SK-N-SH (cell line): ENCODE results near the gene KIF19. TPM values are rescaled to one million over a fixed set of nuclear protein-coding genes. Genes with fewer than 3 reads are reported as not detected.

Experiments
- CTCF ChIA-PET: fragments of 300-600, 350-600 bp; formaldehyde crosslinking; extraction: SDS; loops from one replicate; lab custom pipeline; 2021; lab: Yijun Ruan, JAX
- POLR2A ChIA-PET: fragments of 350-600 bp; sonication (Branson Sonifier 250); formaldehyde crosslinking; extraction: SDS; loops from one replicate; lab custom pipeline; 2020; ENCODE audit warnings: antibody characterized with exemption, inconsistent platforms; lab: Yijun Ruan, JAX
- DNase-seq: peaks from one replicate; pipeline ENCODE4 v3.0.0; 2012
- H2AFZ ChIP-seq: fragments of 200-600 bp; sonication (generic); 2 replicates; pipeline ENCODE4 v1.8.1; 2016; ENCODE audit warnings: antibody characterized with exemption, mild to moderate bottlenecking, low read depth
- H3F3A ChIP-seq: fragments of 200-600 bp; sonication (generic); replicated peaks from 2 replicates; pipeline ENCODE3; 2016; ENCODE audit warnings: antibody characterized with exemption, mild to moderate bottlenecking; ENCODE audit not compliant: insufficient read depth
- H3K27ac ChIP-seq, 2 experiments: fragments of 200-500 bp in 1 of 2; fragments of 200-600 bp in 1 of 2; sonication (Bioruptor generic) in 1 of 2; sonication (generic), shearing (Covaris generic) in 1 of 2; 2 replicates each; pipeline versions ENCODE4 v1.5.1 to v1.6.1; 2014 to 2016; ENCODE audit warnings: low read depth in 2 of 2, inconsistent platforms in 1 of 2, low read length in 1 of 2, mild to moderate bottlenecking in 1 of 2, mixed read lengths in 1 of 2
- H3K27me3 ChIP-seq: fragments of 200-600 bp; sonication (generic), shearing (Covaris generic); 2 replicates; pipeline ENCODE4 v1.6.1; 2016; ENCODE audit warnings: mixed run types; ENCODE audit not compliant: insufficient read depth
- H3K36me3 ChIP-seq, 2 experiments: fragments of 200-500 bp in 1 of 2; fragments of 200-600 bp in 1 of 2; sonication (Bioruptor generic) in 1 of 2; sonication (generic) in 1 of 2; replicated peaks in 1 of 2; 2 replicates each; pipeline versions ENCODE3 to v1.5.1; 2014 to 2016; ENCODE audit warnings: low read length in 1 of 2, mild to moderate bottlenecking in 1 of 2; ENCODE audit not compliant: insufficient read depth in 2 of 2, control insufficient read depth in 1 of 2
- H3K4me1 ChIP-seq, 2 experiments: fragments of 200-500 bp in 1 of 2; fragments of 200-600 bp in 1 of 2; sonication (Bioruptor generic) in 1 of 2; sonication (generic), shearing (Covaris generic) in 1 of 2; 2 replicates each; pipeline versions ENCODE4 v1.5.1 to v1.6.1; 2014 to 2016; ENCODE audit warnings: low read depth in 1 of 2, low read length in 1 of 2, mixed run types in 1 of 2; ENCODE audit not compliant: insufficient read depth in 2 of 2, control insufficient read depth in 1 of 2
- H3K4me2 ChIP-seq: fragments of 200-600 bp; sonication (generic), shearing (Covaris generic); 2 replicates; pipeline ENCODE4 v1.6.1; 2017; ENCODE audit warnings: mixed run types
- H3K4me3 ChIP-seq, 2 experiments: fragments of 200-500 bp in 1 of 2; fragments of 200-600 bp in 1 of 2; sonication (Bioruptor generic) in 1 of 2; sonication (generic), shearing (Covaris generic) in 1 of 2; 2 replicates each; pipeline versions ENCODE4 v1.5.1 to v1.8.1; 2014 to 2016; ENCODE audit warnings: low read depth in 2 of 2, inconsistent platforms in 1 of 2, low read length in 1 of 2, mild to moderate bottlenecking in 1 of 2, mixed read lengths in 1 of 2, moderate library complexity in 1 of 2
- H3K79me2 ChIP-seq: fragments of 200-600 bp; sonication (generic); 2 replicates; pipeline ENCODE4 v1.8.1; 2017; ENCODE audit warnings: mild to moderate bottlenecking; ENCODE audit not compliant: insufficient read depth
- H3K9ac ChIP-seq: fragments of 200-600 bp; sonication (generic); 2 replicates; pipeline ENCODE4 v1.6.1; 2017; ENCODE audit warnings: mixed run types
- H3K9me2 ChIP-seq: fragments of 200-600 bp; sonication (generic); 2 replicates; pipeline ENCODE4 v1.6.1; 2017; ENCODE audit warnings: mixed run types
- H3K9me3 ChIP-seq: fragments of 200-600 bp; sonication (generic); 2 replicates; pipeline ENCODE4 v1.6.1; 2017; ENCODE audit warnings: mixed run types, mild to moderate bottlenecking, moderate library complexity
- H4K20me1 ChIP-seq: fragments of 200-600 bp; sonication (generic); 2 replicates; pipeline ENCODE4 v1.6.1; 2017; ENCODE audit warnings: mild to moderate bottlenecking, mixed run types; ENCODE audit not compliant: insufficient read depth
- CHD2 ChIP-seq: fragments of 150-350 bp; IDR thresholded peaks from 2 replicates; pipeline ENCODE4 v1.6.1; 2018; ENCODE audit warnings: low read length; ENCODE audit not compliant: partially characterized antibody
- CTCF ChIP-seq: fragments of 200-600 bp; sonication (generic); IDR thresholded peaks from 2 replicates; pipeline ENCODE4 v1.6.1; 2017; ENCODE audit warnings: antibody characterized with exemption, mild to moderate bottlenecking, moderate library complexity
- ELF1 ChIP-seq: IDR thresholded peaks from 2 replicates; pipeline ENCODE4 v1.4.0; 2012
- FOXM1 ChIP-seq: IDR thresholded peaks from 2 replicates; pipeline ENCODE4 v1.4.0; 2012; ENCODE audit warnings: low read depth, mild to moderate bottlenecking
- GABPA ChIP-seq: IDR thresholded peaks from 2 replicates; pipeline ENCODE4 v1.4.0; 2012; ENCODE audit warnings: low read depth, mild to moderate bottlenecking
- GATA2 ChIP-seq: sonication (generic); formaldehyde crosslinking; IDR thresholded peaks from 2 replicates; pipeline ENCODE4 v1.5.0; 2020; ENCODE audit warnings: mild to moderate bottlenecking, missing genetic modification reagents
- IRF3 ChIP-seq: fragments of 150-350 bp; IDR thresholded peaks from 2 replicates; pipeline ENCODE4 v1.6.1; 2016; ENCODE audit warnings: mild to moderate bottlenecking, low read depth, low read length
- JUND ChIP-seq: IDR thresholded peaks from 2 replicates; pipeline ENCODE4 v1.4.0; 2012
- MAX ChIP-seq: IDR thresholded peaks from 2 replicates; pipeline ENCODE4 v1.4.0; 2012; ENCODE audit warnings: low read depth
- MXI1 ChIP-seq: IDR thresholded peaks from 2 replicates; pipeline ENCODE4 v1.6.1; 2012; ENCODE audit warnings: mild to moderate bottlenecking, low read depth, low read length, improper control_type of control experiment
- NFIC ChIP-seq: IDR thresholded peaks from 2 replicates; pipeline ENCODE4 v1.4.0; 2012; ENCODE audit warnings: borderline replicate concordance
- POLR2AphosphoS5 ChIP-seq: IDR thresholded peaks from 2 replicates; pipeline ENCODE4 v1.6.1; 2012; ENCODE audit warnings: low read depth, low read length
- RAD21 ChIP-seq: IDR thresholded peaks from 2 replicates; pipeline ENCODE4 v1.6.1; 2012; ENCODE audit warnings: mild to moderate bottlenecking, low read length
- REST ChIP-seq: IDR thresholded peaks from 2 replicates; pipeline ENCODE4 v1.6.1; 2012; ENCODE audit warnings: mild to moderate bottlenecking, low read depth, low read length, moderate library complexity
- RFX5 ChIP-seq: IDR thresholded peaks from 2 replicates; pipeline ENCODE4 v1.6.1; 2012; ENCODE audit warnings: mild to moderate bottlenecking, improper control_type of control experiment, low read length
- TCF12 ChIP-seq: IDR thresholded peaks from 2 replicates; pipeline ENCODE4 v1.4.0; 2012
- TEAD4 ChIP-seq: IDR thresholded peaks from 2 replicates; pipeline ENCODE4 v1.4.0; 2012; ENCODE audit warnings: mild to moderate bottlenecking, borderline replicate concordance; ENCODE audit not compliant: insufficient read depth
- USF1 ChIP-seq: IDR thresholded peaks from 2 replicates; pipeline ENCODE4 v1.4.0; 2012; ENCODE audit warnings: low read depth, borderline replicate concordance
- YY1 ChIP-seq: IDR thresholded peaks from 2 replicates; pipeline ENCODE4 v1.4.0; 2012; ENCODE audit warnings: low read depth, mild to moderate bottlenecking
- WGBS: methylation state at CpG from one replicate; pipeline ENCODE4 v1.1.6; 2017; ENCODE audit warnings: low lambda C conversion rate; 5-methylcytosine and 5-hydroxymethylcytosine counted together
- polyA plus RNA-seq, 3 experiments: library from polyadenylated mRNA; depleted of rRNA; stranded (reverse); fragments of >200 nt; gene quantifications; 2 replicates each; pipeline ENCODE4 v1.2.3, GENCODE V29; 2012

Gene KIF19
- polyA plus RNA-seq, 1 of the 3 experiments (the other 2 are of a cell fraction): not detected

GRCh38 chr17:74356646-74357465, 30.8 kb downstream of the KIF19 start:
- POLR2A ChIA-PET: no interaction called here
- CTCF ChIA-PET: interaction anchor here (1.0 to 4.7 kb wide), 6 partner anchors 11 to 101 kb away, joined by 3 to 44 read pairs (median 6); partner anchors contain the start of gene GPR142
- H3K79me2 ChIP-seq: no peaks in the 10 kb centered on the region

GRCh38 chr17:74357466-74357809, 31.4 kb downstream of the KIF19 start:
- ChIA-PET POLR2A (no interaction called here), CTCF (interaction anchor here (3.1 to 4.7 kb wide), 2 partner anchors 10 to 100 kb away, joined by 14 to 44 read pairs; partner anchors contain the start of gene GPR142)
- Histone ChIP-seq H3F3A (no peaks in the 10 kb centered on the region), H3K36me3 (no peaks in the 10 kb centered on the region), H3K4me2 (no peak overlapping the region), H3K9me3 (no peaks in the 10 kb centered on the region), H3K9ac (no peak overlapping the region), H4K20me1 (no peaks in the 10 kb centered on the region), H3K79me2 (no peaks in the 10 kb centered on the region), H3K4me1 (peaks cover 0 to 2% of the 10 kb centered on the region in 2 experiments; a peak in 1 of 4 replicates), H3K4me3 (no peak overlapping the region), H3K27me3 (no peaks in the 10 kb centered on the region), H2AFZ (no peak overlapping the region), H3K9me2 (no peaks in the 10 kb centered on the region), H3K27ac (no peak overlapping the region)
- no peak for DNase-seq
- WGBS: 86% methylated on average over 26 of the region's 32 CpGs
- TF ChIP-seq POLR2AphosphoS5 (no peak), MXI1 (no peak), CTCF (no peak), REST (no peak), CHD2 (no peak), GATA2 (CRISPR knock-in tag) (no peak), FOXM1 (no peak), RFX5 (no peak), GABPA (no peak), TCF12 (no peak), NFIC (no peak), ELF1 (no peak)

More at GRCh38 chr17:74356646-74357465, 30.8 kb downstream of the KIF19 start:
- Histone ChIP-seq H3K27ac (no peak overlapping the region), H3K9me2 (no peaks in the 10 kb centered on the region), H2AFZ (no peak overlapping the region), H3K9ac (no peak overlapping the region), H3K9me3 (no peaks in the 10 kb centered on the region), H3K27me3 (no peaks in the 10 kb centered on the region), H3K4me2 (no peak overlapping the region), H3K4me1 (peaks cover 0 to 2% of the 10 kb centered on the region in 2 experiments; a peak in 1 of 4 replicates), H3K36me3 (no peaks in the 10 kb centered on the region), H3K4me3 (no peak overlapping the region), H4K20me1 (no peaks in the 10 kb centered on the region), H3F3A (no peaks in the 10 kb centered on the region)
- WGBS: 84% methylated on average over 79 of the region's 105 CpGs
- no peak for DNase-seq
- TF ChIP-seq RAD21: no peak
- no peak for TF ChIP-seq USF1
- no peak for TF ChIP-seq YY1
- TF ChIP-seq JUND: no peak
- no peak for TF ChIP-seq MAX
- TF ChIP-seq IRF3: no peak
- TF ChIP-seq FOXM1: no peak
- no peak for TF ChIP-seq MXI1
- TF ChIP-seq TEAD4: no peak
